ENCODE measurements around the gene ETS2.

DNA sequence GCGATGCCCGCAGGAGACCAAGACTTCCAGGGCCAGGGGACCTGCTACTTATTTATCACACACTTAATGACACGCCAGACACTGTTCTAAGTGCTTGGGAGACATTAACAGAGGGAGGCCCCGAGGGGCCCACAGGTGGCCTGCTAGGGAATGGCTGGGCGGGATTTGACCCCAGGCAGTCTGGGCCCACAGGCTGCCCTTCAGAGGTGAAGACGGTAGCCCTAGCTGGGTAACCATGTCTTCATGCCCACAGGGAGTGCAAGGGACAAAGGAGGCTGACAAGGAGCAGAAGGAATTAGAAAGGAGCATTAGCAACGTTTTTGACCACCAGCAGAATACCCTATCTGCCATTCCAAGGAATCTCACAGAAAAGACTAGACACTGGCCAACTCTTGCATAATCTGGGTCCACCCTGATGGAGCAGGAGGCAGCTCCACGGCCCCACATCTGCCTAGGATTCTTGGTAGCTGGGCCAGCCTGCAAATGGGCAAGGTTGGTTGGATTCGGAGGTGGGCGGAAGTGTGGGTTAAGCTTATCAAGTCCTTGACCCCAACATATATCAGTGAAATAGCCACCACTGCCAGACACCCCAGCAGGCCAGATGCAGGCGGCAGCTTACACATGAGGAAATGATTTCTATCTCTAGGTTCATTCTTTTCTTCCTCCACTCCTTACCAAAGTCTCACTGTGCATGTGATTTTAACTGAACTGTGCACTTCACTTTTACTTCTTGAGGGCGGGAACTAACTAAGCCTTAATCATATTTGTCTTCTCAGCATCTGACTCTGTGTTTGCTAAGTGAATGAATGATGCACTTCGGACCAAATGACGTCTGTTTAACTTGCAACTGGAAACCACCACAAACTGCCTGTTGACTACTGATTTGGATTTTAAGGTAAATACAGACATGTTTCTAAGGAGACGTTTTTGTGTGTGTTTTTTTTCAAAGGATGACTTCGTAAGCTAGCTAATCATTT, 3.4 kb upstream of the ETS2 start:
- TF ChIP-seq RAD21 (IDR thresholded peaks at IDR 0.05; ENCODE audit: low read depth) (no peak), TCF12 (IDR thresholded peaks at IDR 0.05; ENCODE audit: low read depth) (no peak), MAX (IDR thresholded peaks at IDR 0.05) (no peak), CEBPB (IDR thresholded peaks at IDR 0.05) (no peak), YY1 (IDR thresholded peaks at IDR 0.05; ENCODE audit: low read depth) (no peak), CREB1 (IDR thresholded peaks at IDR 0.05; ENCODE audit: low read depth) (no peak), ZBTB7A (IDR thresholded peaks at IDR 0.05; ENCODE audit: low read depth) (no peak), TEAD4 (IDR thresholded peaks at IDR 0.05) (no peak), TAF1 (IDR thresholded peaks at IDR 0.05; ENCODE audit: low read depth) (no peak), NFIC (IDR thresholded peaks at IDR 0.05) (no peak), FOXM1 (IDR thresholded peaks at IDR 0.05; ENCODE audit: borderline replicate concordance, low read depth) (no peak), EP300 (IDR thresholded peaks at IDR 0.05; ENCODE audit: borderline replicate concordance) (no peak)
- TF ChIP-seq, protein P1, sequence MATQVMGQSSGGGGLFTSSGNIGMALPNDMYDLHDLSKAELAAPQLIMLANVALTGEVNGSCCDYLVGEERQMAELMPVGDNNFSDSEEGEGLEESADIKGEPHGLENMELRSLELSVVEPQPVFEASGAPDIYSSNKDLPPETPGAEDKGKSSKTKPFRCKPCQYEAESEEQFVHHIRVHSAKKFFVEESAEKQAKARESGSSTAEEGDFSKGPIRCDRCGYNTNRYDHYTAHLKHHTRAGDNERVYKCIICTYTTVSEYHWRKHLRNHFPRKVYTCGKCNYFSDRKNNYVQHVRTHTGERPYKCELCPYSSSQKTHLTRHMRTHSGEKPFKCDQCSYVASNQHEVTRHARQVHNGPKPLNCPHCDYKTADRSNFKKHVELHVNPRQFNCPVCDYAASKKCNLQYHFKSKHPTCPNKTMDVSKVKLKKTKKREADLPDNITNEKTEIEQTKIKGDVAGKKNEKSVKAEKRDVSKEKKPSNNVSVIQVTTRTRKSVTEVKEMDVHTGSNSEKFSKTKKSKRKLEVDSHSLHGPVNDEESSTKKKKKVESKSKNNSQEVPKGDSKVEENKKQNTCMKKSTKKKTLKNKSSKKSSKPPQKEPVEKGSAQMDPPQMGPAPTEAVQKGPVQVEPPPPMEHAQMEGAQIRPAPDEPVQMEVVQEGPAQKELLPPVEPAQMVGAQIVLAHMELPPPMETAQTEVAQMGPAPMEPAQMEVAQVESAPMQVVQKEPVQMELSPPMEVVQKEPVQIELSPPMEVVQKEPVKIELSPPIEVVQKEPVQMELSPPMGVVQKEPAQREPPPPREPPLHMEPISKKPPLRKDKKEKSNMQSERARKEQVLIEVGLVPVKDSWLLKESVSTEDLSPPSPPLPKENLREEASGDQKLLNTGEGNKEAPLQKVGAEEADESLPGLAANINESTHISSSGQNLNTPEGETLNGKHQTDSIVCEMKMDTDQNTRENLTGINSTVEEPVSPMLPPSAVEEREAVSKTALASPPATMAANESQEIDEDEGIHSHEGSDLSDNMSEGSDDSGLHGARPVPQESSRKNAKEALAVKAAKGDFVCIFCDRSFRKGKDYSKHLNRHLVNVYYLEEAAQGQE (IDR thresholded peaks at IDR 0.05; ENCODE audit: low read depth): no peak
- TF ChIP-seq, protein P2, sequence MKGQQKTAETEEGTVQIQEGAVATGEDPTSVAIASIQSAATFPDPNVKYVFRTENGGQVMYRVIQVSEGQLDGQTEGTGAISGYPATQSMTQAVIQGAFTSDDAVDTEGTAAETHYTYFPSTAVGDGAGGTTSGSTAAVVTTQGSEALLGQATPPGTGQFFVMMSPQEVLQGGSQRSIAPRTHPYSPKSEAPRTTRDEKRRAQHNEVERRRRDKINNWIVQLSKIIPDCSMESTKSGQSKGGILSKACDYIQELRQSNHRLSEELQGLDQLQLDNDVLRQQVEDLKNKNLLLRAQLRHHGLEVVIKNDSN (IDR thresholded peaks at IDR 0.05): no peak

Data from Ishikawa (cell line).